ENCODE results near the gene ARMCX5. TPM values are rescaled to one million over a fixed set of nuclear protein-coding genes. Genes with fewer than 3 reads are reported as not detected.

The ARMCX5 gene
- total and polyA plus RNA-seq, 2 experiments from 2014 or later = 13.5 to 20.7 TPM

GRCh38 chrX:102604327-102604726 lies 5.0 kb downstream of the ARMCX5 start:
- no peak for DNase-seq (ENCODE audit: low spot score)
- no peak for TF ChIP-seq CTCF (IDR thresholded peaks at IDR 0.05; ENCODE audit: poor library complexity)
- no peak for TF ChIP-seq EZH2 (IDR thresholded peaks at IDR 0.05; ENCODE audit: borderline replicate concordance)
- TF ChIP-seq EZH2phosphoT487 (IDR thresholded peaks at IDR 0.05; ENCODE audit: low read depth, severe bottlenecking, unreplicated experiment) = no peak
- H3K9me2 ChIP-seq (replicated peaks; ENCODE audit: insufficient read depth) = no peaks in the 10 kb centered on the region
- H4K20me1 ChIP-seq (ENCODE audit: insufficient read depth, poor library complexity, severe bottlenecking) = no peaks in the 10 kb centered on the region
- WGBS (ENCODE audit: low lambda C conversion rate, missing lambda C conversion rate) = 82% methylated on average over 1 of the region's 1 CpG
- no peaks in the 10 kb centered on the region for H3K4me1 ChIP-seq (ENCODE audit: insufficient read depth)
- H2AFZ ChIP-seq = no peak overlapping the region
- H3K9me3 ChIP-seq (ENCODE audit: low read depth) = no peaks in the 10 kb centered on the region
- H3K27me3 ChIP-seq = no peaks in the 10 kb centered on the region
- no peak overlapping the region for H3K27ac ChIP-seq
- no peak overlapping the region for H3K4me3 ChIP-seq
- peaks cover 46% of the 10 kb centered on the region for H3K79me2 ChIP-seq
- no peaks in the 10 kb centered on the region for H3K36me3 ChIP-seq (replicated peaks; ENCODE audit: insufficient read depth, low read depth)
- H3K4me2 ChIP-seq = no peak overlapping the region

GRCh38 chrX:102606115-102606514 lies 6.8 kb downstream of the ARMCX5 start:
- no peaks in the 10 kb centered on the region for H4K20me1 ChIP-seq (ENCODE audit: insufficient read depth, poor library complexity, severe bottlenecking)
- 82% methylated on average over 1 of the region's 1 CpG for WGBS (ENCODE audit: low lambda C conversion rate, missing lambda C conversion rate)
- H2AFZ ChIP-seq = no peak overlapping the region
- no peak overlapping the region for H3K4me2 ChIP-seq
- no peaks in the 10 kb centered on the region for H3K36me3 ChIP-seq (replicated peaks; ENCODE audit: insufficient read depth, low read depth)
- H3K27ac ChIP-seq = no peak overlapping the region
- no peaks in the 10 kb centered on the region for H3K9me3 ChIP-seq (ENCODE audit: low read depth)
- peaks cover 43% of the 10 kb centered on the region for H3K79me2 ChIP-seq
- TF ChIP-seq EZH2 (IDR thresholded peaks at IDR 0.05; ENCODE audit: borderline replicate concordance) = no peak
- TF ChIP-seq EZH2phosphoT487 (IDR thresholded peaks at IDR 0.05; ENCODE audit: low read depth, severe bottlenecking, unreplicated experiment) = no peak
- no peak for TF ChIP-seq CTCF (IDR thresholded peaks at IDR 0.05; ENCODE audit: poor library complexity)
- no peaks in the 10 kb centered on the region for H3K9me2 ChIP-seq (replicated peaks; ENCODE audit: insufficient read depth)
- H3K4me1 ChIP-seq (ENCODE audit: insufficient read depth) = no peaks in the 10 kb centered on the region
- H3K27me3 ChIP-seq = no peaks in the 10 kb centered on the region
- DNase-seq (ENCODE audit: low spot score) = no peak
- H3K4me3 ChIP-seq = no peak overlapping the region

- H3K36me3 ChIP-seq (replicated peaks; ENCODE audit: insufficient read depth, low read depth) = no peaks in the 10 kb centered on the region
- H2AFZ ChIP-seq = no peak overlapping the region
- no peak overlapping the region for H3K27ac ChIP-seq
- 60% methylated on average over 4 of the region's 4 CpGs for WGBS (ENCODE audit: low lambda C conversion rate, missing lambda C conversion rate)
- no peaks in the 10 kb centered on the region for H3K27me3 ChIP-seq
- peaks cover 33% of the 10 kb centered on the region for H3K79me2 ChIP-seq
- DNase-seq (ENCODE audit: low spot score) = no peak
- no peaks in the 10 kb centered on the region for H3K9me3 ChIP-seq (ENCODE audit: low read depth)
- no peaks in the 10 kb centered on the region for H3K9me2 ChIP-seq (replicated peaks; ENCODE audit: insufficient read depth)
- H4K20me1 ChIP-seq (ENCODE audit: insufficient read depth, poor library complexity, severe bottlenecking) = no peaks in the 10 kb centered on the region
- no peak overlapping the region for H3K4me2 ChIP-seq
- no peaks in the 10 kb centered on the region for H3K4me1 ChIP-seq (ENCODE audit: insufficient read depth)
- TF ChIP-seq EZH2 (IDR thresholded peaks at IDR 0.05; ENCODE audit: borderline replicate concordance) = no peak
- TF ChIP-seq EZH2phosphoT487 (IDR thresholded peaks at IDR 0.05; ENCODE audit: low read depth, severe bottlenecking, unreplicated experiment) = no peak
- no peak for TF ChIP-seq CTCF (IDR thresholded peaks at IDR 0.05; ENCODE audit: poor library complexity)
- no peak overlapping the region for H3K4me3 ChIP-seq
Measured at GRCh38 chrX:102610905-102611304, 11.6 kb downstream of the ARMCX5 start.

- Histone ChIP-seq H3K9me3 (ENCODE audit: low read depth) (peaks cover 6% of the 10 kb centered on the region), H3K4me2 (no peak overlapping the region), H3K27me3 (no peaks in the 10 kb centered on the region), H2AFZ (no peak overlapping the region), H3K4me3 (no peak overlapping the region), H3K4me1 (ENCODE audit: insufficient read depth) (no peaks in the 10 kb centered on the region), H3K27ac (no peak overlapping the region), H3K36me3 (replicated peaks; ENCODE audit: insufficient read depth, low read depth) (peaks cover 4% of the 10 kb centered on the region), H3K79me2 (peaks cover 43% of the 10 kb centered on the region), H4K20me1 (ENCODE audit: insufficient read depth, poor library complexity, severe bottlenecking) (no peaks in the 10 kb centered on the region), H3K9me2 (replicated peaks; ENCODE audit: insufficient read depth) (no peaks in the 10 kb centered on the region)
- no peak for DNase-seq (ENCODE audit: low spot score)
- TF ChIP-seq CTCF (IDR thresholded peaks at IDR 0.05; ENCODE audit: poor library complexity) (no peak), EZH2 (IDR thresholded peaks at IDR 0.05; ENCODE audit: borderline replicate concordance) (no peak), EZH2phosphoT487 (IDR thresholded peaks at IDR 0.05; ENCODE audit: low read depth, severe bottlenecking, unreplicated experiment) (no peak)
- WGBS (ENCODE audit: low lambda C conversion rate, missing lambda C conversion rate) = 89% methylated on average over 6 of the region's 6 CpGs
Measured at GRCh38 chrX:102624105-102624504, 24.8 kb downstream of the ARMCX5 start.
